ENCODE data around the gene PRR7.

- TF ChIP-seq CTCF (IDR thresholded peaks at IDR 0.05; ENCODE audit: low read depth, low read length, poor library complexity, severe bottlenecking) (peak; percentile 50), EZH2phosphoT487 (IDR thresholded peaks at IDR 0.05; ENCODE audit: borderline replicate concordance, low read length) (no peak)
Measured at GRCh38 chr5:177487975-177488374, 41.4 kb downstream of the PRR7 start.

Measured in DOHH2 (cell line).